Uterus (tissue), 2 donors: ENCODE measurements around the gene MRPL43.

Experiments
- CTCF ChIP-seq, 4 experiments: fragments of 200-600 bp in 2 of 4; fragments of 450-650 bp in 2 of 4; sonication (generic) in 2 of 4; IDR thresholded peaks; one replicate each; pipeline ENCODE4 v1.5.1; 2016 to 2019; ENCODE audit warnings: antibody characterized with exemption in 4 of 4, mild to moderate bottlenecking in 2 of 4, moderate library complexity in 1 of 4
- POLR2A ChIP-seq, 2 donors: fragments of 450-650 bp; IDR thresholded peaks; one replicate each; pipeline ENCODE4 v1.6.1; 2016; ENCODE audit warnings: antibody characterized with exemption in 2 of 2, mild to moderate bottlenecking in 1 of 2, moderate library complexity in 1 of 2

GRCh38 chr10:101029520-101030295 lies 42.4 kb upstream of the MRPL43 start:
- TF ChIP-seq CTCF (IDR thresholded peaks at IDR 0.05): no peak
- TF ChIP-seq POLR2A (IDR thresholded peaks at IDR 0.05): no peak
